HepG2 (cell line): ENCODE measurements around the gene LAG3. TPM values are rescaled to one million over a fixed set of nuclear protein-coding genes. Genes with fewer than 3 reads are reported as not detected.

Source experiments
- ATAC-seq: fragments of 200-7000 bp; cut with Tn5 transposase; 3 replicates; pipeline ENCODE4 v1.9.1; 2020; ENCODE audit warnings: mild to moderate bottlenecking, moderate library complexity
- BruUV-seq: library from RNA; stranded (reverse); fragments of 400-500 nt; replicated peaks from 2 replicates; lab custom pipeline; 2021; lab: Mats Ljungman, UMichigan
- CTCF ChIA-PET: fragments of 300-600 bp; formaldehyde crosslinking; extraction: SDS; loops from one replicate; lab custom pipeline; 2021; ENCODE audit warnings: low total read pairs, inconsistent platforms, low intra/inter-chr PET ratio; lab: Yijun Ruan, JAX
- POLR2A ChIA-PET: fragments of 350-600 bp; sonication (Branson Sonifier 250); formaldehyde crosslinking; loops from one replicate; lab custom pipeline; 2020; ENCODE audit warnings: antibody characterized with exemption, inconsistent platforms; lab: Yijun Ruan, JAX
- DNase-seq: peaks from one replicate; pipeline ENCODE4 v3.0.0-alpha.2; 2015; ENCODE audit warnings: low spot score
- FAIRE-seq: peaks from 3 replicates; lab custom pipeline; 2011; peaks lifted over from hg19 to GRCh38; lab: Jason Lieb, UNC
- H2AFZ ChIP-seq: one replicate; pipeline ENCODE4 v1.6.1; 2011; ENCODE audit warnings: low read length, inconsistent platforms
- H3K27ac ChIP-seq: fragments of 300-600 bp; 3 replicates; pipeline ENCODE4 v1.8.0; 2011; ENCODE audit warnings: mixed run types, mild to moderate bottlenecking, mixed read lengths, low read length, inconsistent platforms; ENCODE audit not compliant: insufficient read depth; ENCODE audit errors: extremely low read length
- H3K27me3 ChIP-seq, 2 experiments: fragments of 200-600 bp in 1 of 2; 2 replicates in 1 of 2; 3 replicates in 1 of 2; pipeline versions ENCODE4 v1.6.0 to v1.8.0; 2011; ENCODE audit warnings: low read length in 2 of 2, mild to moderate bottlenecking in 2 of 2, moderate library complexity in 2 of 2, inconsistent platforms in 1 of 2; ENCODE audit not compliant: insufficient read depth in 2 of 2, control insufficient read depth in 1 of 2
- H3K36me3 ChIP-seq, 2 experiments: fragments of 200-600 bp in 1 of 2; replicated peaks in 1 of 2; 2 replicates in 1 of 2; 3 replicates in 1 of 2; pipeline versions ENCODE4 v1.5.1 to v1.8.0; 2011; ENCODE audit warnings: low read length in 2 of 2, inconsistent platforms in 1 of 2; ENCODE audit not compliant: insufficient read depth in 2 of 2, control insufficient read depth in 1 of 2
- H3K4me1 ChIP-seq: 2 replicates; pipeline ENCODE4 v1.5.1; 2012; ENCODE audit warnings: low read length, inconsistent platforms; ENCODE audit not compliant: insufficient read depth
- H3K4me2 ChIP-seq: 2 replicates; pipeline ENCODE4 v1.6.0; 2011; ENCODE audit warnings: low read depth, low read length, inconsistent platforms
- H3K4me3 ChIP-seq, 3 experiments: fragments of 200-600 bp in 1 of 3; sonication (generic), shearing (Covaris generic) in 1 of 3; replicated peaks in 1 of 3; 2 replicates each; pipeline ENCODE4 v1.5.1; 2011 to 2016; ENCODE audit warnings: low read length in 3 of 3, inconsistent platforms in 2 of 3, low read depth in 2 of 3, mild to moderate bottlenecking in 2 of 3, control low read depth in 1 of 3, mixed read lengths in 1 of 3; ENCODE audit not compliant: insufficient read depth in 1 of 3
- H3K79me2 ChIP-seq: one replicate; pipeline ENCODE4 v1.6.1; 2011; ENCODE audit warnings: low read length, inconsistent platforms; ENCODE audit not compliant: insufficient read depth
- H3K9ac ChIP-seq: 2 replicates; pipeline ENCODE4 v1.6.0; 2011; ENCODE audit warnings: mild to moderate bottlenecking, low read depth, low read length, inconsistent platforms; ENCODE audit not compliant: insufficient read depth
- H3K9me3 ChIP-seq: 2 replicates; pipeline ENCODE4 v1.5.1; 2012; ENCODE audit warnings: mild to moderate bottlenecking, low read length
- H4K20me1 ChIP-seq: 2 replicates; pipeline ENCODE4 v1.6.0; 2011; ENCODE audit warnings: inconsistent platforms, mild to moderate bottlenecking, low read length, moderate library complexity; ENCODE audit not compliant: insufficient read depth
- AFF4 ChIP-seq: sonication (generic); formaldehyde crosslinking; IDR thresholded peaks from 2 replicates; pipeline ENCODE4 v1.4.0; 2020; ENCODE audit warnings: missing genetic modification reagents
- GATAD2A ChIP-seq: IDR thresholded peaks from 2 replicates; pipeline ENCODE4 v1.6.1; 2016
- HES4 ChIP-seq: sonication (generic); formaldehyde crosslinking; IDR thresholded peaks from 2 replicates; pipeline ENCODE4 v1.9.0; 2021; ENCODE audit warnings: mild to moderate bottlenecking, missing genetic modification reagents, borderline replicate concordance
- HNF1B ChIP-seq: sonication (generic); formaldehyde crosslinking; IDR thresholded peaks from 2 replicates; pipeline ENCODE4 v1.5.1; 2020; ENCODE audit warnings: mild to moderate bottlenecking, moderate library complexity, missing genetic modification reagents
- MTA1 ChIP-seq: sonication (generic); formaldehyde crosslinking; IDR thresholded peaks from 2 replicates; pipeline ENCODE4 v1.4.0; 2020; ENCODE audit warnings: missing genetic modification reagents, mild to moderate bottlenecking, borderline replicate concordance
- PRPF4 ChIP-seq: fragments of 200-400 bp; formaldehyde crosslinking; IDR thresholded peaks from 2 replicates; pipeline ENCODE4 v1.6.1; 2016; ENCODE audit warnings: low read length, low read depth; ENCODE audit not compliant: poor library complexity, severe bottlenecking
- SRSF4 ChIP-seq: fragments of 200-400 bp; formaldehyde crosslinking; IDR thresholded peaks from one replicate; pipeline ENCODE4 v1.6.1; 2018; ENCODE audit warnings: mild to moderate bottlenecking, low read depth, low read length, moderate library complexity; ENCODE audit not compliant: poor library complexity, severe bottlenecking
- THAP9 ChIP-seq: sonication (generic); formaldehyde crosslinking; IDR thresholded peaks from 2 replicates; pipeline ENCODE4; 2020; ENCODE audit warnings: missing genetic modification reagents, mild to moderate bottlenecking, borderline replicate concordance
- TMF1 ChIP-seq: sonication (generic); formaldehyde crosslinking; IDR thresholded peaks from 2 replicates; pipeline ENCODE4 v1.8.1; 2022; ENCODE audit warnings: low read depth, missing genetic modification reagents
- ZEB1 ChIP-seq: IDR thresholded peaks from 2 replicates; pipeline ENCODE4 v1.6.1; 2012; ENCODE audit warnings: mild to moderate bottlenecking, low read depth, inconsistent platforms; ENCODE audit not compliant: insufficient replicate concordance
- ZMYM3 ChIP-seq: sonication (generic); formaldehyde crosslinking; IDR thresholded peaks from 2 replicates; pipeline ENCODE4 v1.5.1; 2020; ENCODE audit warnings: mild to moderate bottlenecking, missing genetic modification reagents
- ZNF235 ChIP-seq: sonication (generic); formaldehyde crosslinking; IDR thresholded peaks from 2 replicates; pipeline ENCODE4 v1.8.1; 2023; ENCODE audit warnings: mild to moderate bottlenecking, missing genetic modification reagents, borderline replicate concordance
- ZNF260 ChIP-seq: sonication (generic); formaldehyde crosslinking; IDR thresholded peaks from 2 replicates; pipeline ENCODE4 v1.4.0; 2020; ENCODE audit warnings: missing genetic modification reagents, low read depth, mild to moderate bottlenecking, borderline replicate concordance
- ZNF563 ChIP-seq: sonication (generic); formaldehyde crosslinking; IDR thresholded peaks from 2 replicates; pipeline ENCODE4 v1.8.0; 2022; ENCODE audit warnings: mild to moderate bottlenecking, moderate library complexity, missing genetic modification reagents
- ZNF572 ChIP-seq: sonication (generic); formaldehyde crosslinking; IDR thresholded peaks from 2 replicates; pipeline ENCODE4 v1.5.1; 2020; ENCODE audit warnings: mild to moderate bottlenecking, missing genetic modification reagents
- ZNF577 ChIP-seq: sonication (generic); formaldehyde crosslinking; IDR thresholded peaks from 2 replicates; pipeline ENCODE4 v1.4.0; 2020; ENCODE audit warnings: mild to moderate bottlenecking, low read depth, missing genetic modification reagents, borderline replicate concordance
- WGBS: methylation state at CpG from one replicate; pipeline ENCODE4 v1.1.6; 2017; ENCODE audit warnings: low lambda C conversion rate; 5-methylcytosine and 5-hydroxymethylcytosine counted together
- in situ Hi-C: cut with HindIII; loops from 2 replicates; pipeline ENCODE4 v1.10.0; 2017; ENCODE audit warnings: low pct_unique_long_range_greater_than_20kb; ENCODE audit not compliant: extremely low pct_ligation_motif_present
- intact Hi-C: fragments of 100-400 bp; cut with micrococcal nuclease; formaldehyde crosslinking; loops from one replicate; pipeline ENCODE4 v1.10.0; 2022; ENCODE audit not compliant: unreplicated experiment
- polyA plus RNA-seq, 8 experiments: library from polyadenylated mRNA; depleted of rRNA in 3 of 8; stranded (reverse) in 7 of 8; unstranded in 1 of 8; fragments of >200 nt; fragmentation: Illumina TruSeq in 4 of 8; extraction: Trizol in 4 of 8; gene quantifications; 2 replicates each; pipeline versions ENCODE4 v1.2.1 to v1.2.3, GENCODE V29; 2011 to 2016; ENCODE audit warnings: low read depth in 4 of 8, missing spikeins in 1 of 8, mixed read lengths in 1 of 8; ENCODE audit not compliant: insufficient read depth in 1 of 8
- total RNA-seq, 5 experiments: library from RNA; depleted of rRNA; stranded (reverse); fragments of >200 nt; fragmentation: Illumina TruSeq; extraction: Trizol; gene quantifications; 2 replicates each; pipeline ENCODE4 v1.2.3, GENCODE V29; 2016; ENCODE audit warnings: low read depth in 1 of 5

LAG3 gene
- total and polyA plus RNA-seq, 2 of the 13 experiments (the other 11 are each of a cell fraction or from before 2014, with no cell fraction given), result 0.11 to 0.26 TPM

GRCh38 chr12:6778217-6778573 lies 5.9 kb downstream of the LAG3 start:
- H2AFZ ChIP-seq, result no peak overlapping the region
- H3K9ac ChIP-seq, result 0 out of 2 replicates have a peak overlapping the region, but pooled peaks have one; percentile 1
- H4K20me1 ChIP-seq, result no peaks in the 10 kb centered on the region
- no peak for FAIRE-seq
- in situ Hi-C loops, result no loop called here
- no TSS peak for BruUV-seq
- ChIA-PET POLR2A (interaction anchor here (0.6 to 5.5 kb wide), 7 partner anchors 9 to 147 kb away, joined by 3 to 59 read pairs (median 5); partner anchors contain the start of genes COPS7A, MLF2, PTMS and ZNF384), CTCF (interaction anchor here (2.0 to 2.9 kb wide), 2 partner anchors 25 to 42 kb away, joined by 16 to 54 read pairs; partner anchors contain the start of gene MLF2)
- H3K79me2 ChIP-seq, result no peaks in the 10 kb centered on the region
- ATAC-seq, result peak; percentile 37
- H3K4me2 ChIP-seq, result peak overlapping the region; percentile 69
- peaks cover 2 to 13% of the 10 kb centered on the region in 2 experiments; a peak in 2 of 5 replicates for H3K27me3 ChIP-seq
- H3K27ac ChIP-seq, result peak overlapping the region; percentile 16
- peaks cover 82% of the 10 kb centered on the region for H3K4me1 ChIP-seq
- H3K36me3 ChIP-seq, result no peaks in the 10 kb centered on the region
- DNase-seq, result no peak
- intact Hi-C loops, result loop anchor here (2.0 kb wide), 1 partner anchor 47 kb away; no protein-coding TSS in a partner anchor
- no peaks in the 10 kb centered on the region for H3K9me3 ChIP-seq
- 70% methylated on average over 14 of the region's 14 CpGs for WGBS
- H3K4me3 ChIP-seq, result peak overlapping the region in 1 of 3 experiments; percentile 47; a peak in 2 of 6 replicates
- TF ChIP-seq HES4 (CRISPR knock-in tag) (peak; percentile 42; the same call in 1 of the 2 replicates), GATAD2A (CRISPR knock-in tag) (no peak), AFF4 (CRISPR knock-in tag) (no peak), ZEB1 (no peak), HNF1B (CRISPR knock-in tag) (no peak), ZNF235 (CRISPR knock-in tag) (no peak), ZNF563 (CRISPR knock-in tag) (0 out of 2 replicates have a peak, but pooled peaks have one; percentile 15), MTA1 (CRISPR knock-in tag) (no peak), ZNF260 (no peak), THAP9 (CRISPR knock-in tag) (no peak), PRPF4 (no peak), SRSF4 (no peak), ZMYM3 (CRISPR knock-in tag) (0 out of 2 replicates have a peak, but pooled peaks have one; percentile 17), TMF1 (CRISPR knock-in tag) (no peak), ZNF572 (CRISPR knock-in tag) (no peak), ZNF577 (no peak)
